Stimulated activated CD4-positive, alpha-beta T cell treated with anti-CD3 and anti-CD28 coated beads, Interleukin-4, amount 100 ng/mL, for 1 hour (primary cell): ENCODE data around the gene GFOD1.

Experiments used
- DNase-seq: peaks from one replicate; pipeline ENCODE4 v3.0.0-alpha.2; 2020

Gene GFOD1

DNA sequence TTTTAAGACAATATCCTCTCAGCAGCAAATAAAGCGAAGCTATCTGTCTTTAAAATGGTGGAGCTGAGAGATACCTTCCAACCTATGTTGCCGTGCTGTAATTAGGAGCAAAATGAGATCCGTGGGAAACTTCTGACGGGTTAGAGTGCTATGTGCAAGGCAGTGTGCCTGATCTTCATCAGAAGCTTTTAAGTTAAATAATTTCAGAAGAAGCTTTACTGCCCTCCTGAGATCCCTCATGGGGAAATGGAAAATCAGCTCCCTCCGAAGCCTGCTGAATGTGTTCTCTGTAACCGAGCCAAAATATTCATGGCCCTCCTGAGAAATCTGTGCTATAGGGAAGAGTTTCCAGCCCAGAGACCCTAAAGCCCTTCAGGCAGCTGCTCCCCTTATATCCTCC lies 115.3 kb downstream of the GFOD1 start:
- DNase-seq: no peak

DNA sequence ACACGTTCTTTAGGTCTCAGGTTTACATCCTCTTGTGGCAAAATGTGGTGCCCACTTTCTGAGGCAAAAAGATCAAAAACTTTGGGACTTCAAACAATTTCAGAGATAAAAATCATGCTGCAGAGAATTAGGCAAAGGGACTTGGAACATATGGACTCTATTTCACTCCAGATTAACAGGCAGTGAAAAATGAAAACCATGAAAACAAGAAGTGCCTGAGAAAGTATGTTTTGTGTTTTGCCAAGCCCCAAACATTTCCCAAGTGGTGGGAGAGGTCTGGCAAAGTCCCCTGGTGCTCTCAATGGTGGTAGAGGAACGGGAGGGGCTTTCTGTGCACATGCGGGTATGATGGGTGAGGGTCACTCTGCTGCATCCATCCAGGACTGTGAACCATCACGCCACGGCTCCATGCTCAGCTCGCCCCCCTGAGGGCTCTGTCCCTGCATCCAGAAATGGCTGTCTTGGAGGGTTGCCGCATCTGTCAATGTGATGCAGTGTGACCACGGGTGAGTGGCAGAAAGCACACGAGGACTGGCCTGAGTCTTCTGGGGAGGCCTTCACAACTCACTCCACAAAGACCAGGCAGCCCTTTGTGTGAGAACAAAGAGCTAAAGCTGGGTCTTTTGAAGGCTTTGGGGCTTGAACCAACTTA lies 115.9 kb downstream of the GFOD1 start:
- DNase-seq: no peak

DNA sequence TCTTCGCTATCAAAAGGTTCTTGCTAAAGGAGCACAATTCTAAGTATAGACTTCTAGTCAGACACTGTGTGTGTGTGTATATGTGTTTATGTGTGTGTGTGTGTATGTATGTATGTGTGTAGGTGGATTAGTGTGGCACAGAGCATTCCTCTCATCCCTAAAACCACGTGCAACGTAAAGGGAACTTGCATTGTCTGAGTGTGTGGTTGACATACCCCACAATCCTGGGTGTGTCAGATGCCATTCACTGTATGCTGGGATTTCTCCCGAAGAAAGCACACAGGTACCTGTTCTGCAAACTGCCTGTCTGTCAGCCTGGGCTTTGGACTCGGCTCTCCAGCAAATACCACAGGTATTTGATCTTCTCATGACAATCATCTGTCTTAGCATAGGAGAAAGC lies 116.8 kb downstream of the GFOD1 start:
- DNase-seq: no peak

DNA sequence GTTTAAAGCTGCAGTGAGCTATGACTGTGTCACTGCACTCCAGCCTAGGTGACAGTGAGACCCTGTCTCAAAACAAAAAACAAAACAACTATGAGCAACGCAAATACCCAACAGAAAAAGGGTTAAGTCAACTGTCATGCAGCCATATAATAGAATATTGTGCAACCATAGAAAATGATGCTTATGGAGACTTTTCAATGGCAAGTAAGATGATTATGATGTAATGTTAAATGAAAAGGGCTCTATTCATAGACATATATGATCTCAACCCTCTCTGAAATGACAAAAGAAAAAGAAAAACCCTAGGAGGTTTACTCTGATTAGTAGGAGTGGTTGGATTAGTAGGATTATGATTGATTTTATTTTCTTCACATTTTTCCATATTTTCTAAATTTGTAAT lies 117.8 kb downstream of the GFOD1 start:
- DNase-seq: no peak

DNA sequence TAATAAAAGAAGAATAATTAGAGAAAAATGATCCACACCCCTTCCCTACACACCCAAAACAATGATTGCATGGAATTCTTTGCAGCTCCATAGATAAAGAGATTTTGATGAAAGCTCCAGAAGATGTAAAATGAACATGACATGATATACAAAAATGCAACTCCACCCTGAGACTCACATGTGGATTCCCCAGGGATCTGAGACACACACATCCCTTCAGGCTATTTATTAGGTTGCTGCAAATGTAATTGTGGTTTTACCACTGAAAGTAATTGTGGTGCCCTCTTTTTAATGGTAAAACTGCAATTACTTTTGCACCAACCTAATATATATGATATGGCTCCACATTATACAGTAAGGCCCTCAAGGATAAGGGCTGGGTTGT lies 118.7 kb downstream of the GFOD1 start:
- DNase-seq: no peak

DNA sequence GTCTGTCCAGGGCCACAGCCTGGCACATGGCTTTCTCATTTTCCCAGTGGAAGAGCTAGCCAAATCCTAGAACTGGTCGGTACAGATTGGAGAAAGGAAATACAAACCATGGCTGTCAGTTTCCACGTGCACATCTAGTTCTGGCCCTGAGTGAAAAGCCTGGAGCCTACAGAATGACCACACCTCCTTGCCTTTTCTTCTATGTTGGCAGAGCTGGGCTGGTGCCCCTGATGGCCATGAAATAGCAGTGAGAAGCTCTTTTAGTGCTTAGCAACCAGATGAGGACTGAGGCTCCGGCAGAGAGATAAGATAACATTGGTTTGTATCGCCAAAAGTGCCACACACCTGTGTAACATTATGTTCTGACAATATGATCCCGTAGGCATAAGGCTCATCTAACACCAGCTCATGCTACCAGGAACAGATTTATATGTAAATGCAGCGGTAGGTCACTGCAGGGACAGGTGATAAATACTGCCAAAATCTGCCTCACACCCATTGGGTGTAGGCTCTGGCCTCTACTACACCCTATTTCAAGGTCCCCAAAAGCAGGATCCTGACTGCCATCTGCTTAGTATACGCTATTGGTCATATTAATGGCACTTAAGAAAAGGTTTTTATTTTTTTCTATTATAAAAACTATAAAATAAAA lies 119.2 kb downstream of the GFOD1 start:
- no peak for DNase-seq

DNA sequence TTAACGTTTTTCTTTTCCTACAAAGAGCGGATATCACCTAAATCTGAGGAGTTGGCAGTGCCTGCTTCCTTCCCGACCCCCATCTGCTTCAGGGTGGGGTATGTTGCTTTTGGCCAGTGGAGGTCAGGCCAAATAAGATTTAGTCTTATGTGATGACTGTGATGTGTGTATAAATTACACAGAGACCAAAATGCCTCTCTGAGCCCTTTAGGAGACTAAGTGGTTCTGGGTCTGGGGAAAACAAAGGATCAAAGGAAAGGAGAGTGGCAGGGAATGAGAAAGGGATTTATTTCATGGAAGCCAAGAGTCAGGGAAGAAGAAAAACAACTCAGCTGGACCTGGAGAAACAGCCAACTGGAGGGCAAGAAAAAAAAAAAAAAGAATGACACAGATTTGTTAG lies 120.0 kb downstream of the GFOD1 start:
- DNase-seq: no peak

DNA sequence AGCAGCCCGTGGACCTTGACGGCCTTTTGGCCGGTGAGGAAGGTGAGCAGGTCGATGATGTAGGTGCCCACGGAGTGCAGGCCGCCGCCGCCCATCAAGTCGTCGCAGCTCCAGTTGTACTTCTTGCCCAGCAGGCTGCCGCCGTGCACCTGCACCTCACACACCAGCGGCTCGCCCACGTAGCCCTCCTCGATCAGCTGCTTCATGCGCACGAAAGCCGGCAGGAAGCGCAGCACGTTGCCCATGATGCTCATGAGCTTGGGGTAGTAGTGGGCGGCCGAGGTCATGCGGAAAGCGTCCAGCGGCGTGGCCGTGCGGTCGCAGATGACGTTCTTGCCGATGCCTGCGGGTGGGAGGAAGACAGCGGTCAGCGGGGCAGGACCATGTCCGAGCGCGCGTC lies 122.1 kb downstream of the GFOD1 start:
- DNase-seq: no peak

DNA sequence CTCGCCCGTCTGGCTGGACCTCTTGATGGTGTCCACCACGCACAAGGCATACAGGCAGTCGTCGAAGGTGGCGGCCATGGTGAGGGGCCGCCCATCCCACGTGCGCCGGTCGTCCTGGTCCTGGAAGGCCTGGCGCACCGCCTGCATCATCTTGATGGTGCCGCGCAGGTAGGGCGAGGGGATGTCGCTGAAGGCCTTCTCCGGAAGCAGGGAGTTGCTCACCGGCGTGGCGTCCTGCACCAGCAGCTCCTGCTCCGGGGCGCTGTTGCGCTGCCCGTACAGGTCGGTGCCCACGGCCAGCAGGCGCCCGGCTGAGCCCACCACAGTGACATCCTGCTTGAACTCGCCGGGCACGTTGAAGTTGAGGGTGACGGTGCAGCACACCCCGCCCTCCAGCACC lies 122.6 kb downstream of the GFOD1 start:
- no peak for DNase-seq

DNA sequence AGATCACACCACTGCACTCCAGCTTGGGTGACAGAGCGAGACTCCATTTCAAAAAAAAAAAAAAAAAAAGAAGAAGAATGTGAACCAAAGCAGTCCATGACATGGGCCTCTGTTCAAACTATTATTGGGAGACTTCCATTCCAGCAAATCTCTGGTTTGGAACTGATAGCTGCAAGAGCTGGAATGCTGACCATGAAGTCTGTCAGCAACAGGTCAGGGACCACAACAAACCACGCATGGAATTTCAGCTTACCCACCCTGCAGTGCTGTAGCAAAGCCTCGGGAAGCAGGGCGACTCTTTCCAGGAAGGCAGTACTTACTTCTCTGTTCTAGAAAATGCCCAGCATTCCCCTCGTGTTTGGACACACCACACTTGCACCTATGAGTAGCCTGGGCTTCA lies 125.0 kb downstream of the GFOD1 start:
- DNase-seq: no peak

DNA sequence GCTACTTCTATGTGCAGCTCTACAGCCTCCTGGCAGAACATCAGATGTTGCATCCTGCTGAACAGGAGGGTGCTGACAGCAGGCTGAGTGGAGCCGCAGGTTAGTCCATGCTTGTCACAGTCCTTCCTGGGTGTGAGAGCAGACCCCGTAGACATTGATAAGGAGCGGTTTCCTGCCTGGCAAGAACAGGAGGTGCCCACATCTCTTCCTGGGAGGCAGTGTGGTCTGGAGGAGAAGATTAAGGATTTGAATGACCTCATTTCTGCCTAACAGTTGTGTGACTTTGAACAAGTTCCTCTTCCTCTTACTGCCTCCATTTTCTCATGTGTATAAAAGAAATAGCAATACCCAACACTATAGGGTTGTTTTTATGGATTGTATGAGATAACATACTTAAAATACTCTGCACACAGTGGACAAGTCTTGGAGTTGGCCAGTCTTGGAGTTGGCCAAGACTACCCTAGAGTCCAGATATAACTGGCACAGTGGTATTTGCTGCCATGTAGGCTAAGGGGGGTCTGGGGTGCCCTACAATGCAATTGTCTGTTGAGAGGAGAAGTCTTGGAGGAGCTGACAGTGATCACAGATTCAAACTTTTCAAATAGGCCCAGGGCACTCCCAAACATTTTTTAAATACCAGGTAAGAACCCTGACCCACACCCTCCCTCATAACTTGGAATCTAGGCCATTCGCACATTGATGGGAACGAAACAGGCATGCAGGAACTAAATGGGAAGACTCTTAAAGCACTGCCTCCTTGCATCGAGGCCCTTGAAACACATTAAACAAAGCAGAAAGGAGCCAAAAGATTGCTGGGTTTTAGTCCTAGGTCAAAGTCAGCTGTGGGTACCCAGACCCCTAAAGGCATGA lies 126.5 kb downstream of the GFOD1 start:
- DNase-seq: no peak

DNA sequence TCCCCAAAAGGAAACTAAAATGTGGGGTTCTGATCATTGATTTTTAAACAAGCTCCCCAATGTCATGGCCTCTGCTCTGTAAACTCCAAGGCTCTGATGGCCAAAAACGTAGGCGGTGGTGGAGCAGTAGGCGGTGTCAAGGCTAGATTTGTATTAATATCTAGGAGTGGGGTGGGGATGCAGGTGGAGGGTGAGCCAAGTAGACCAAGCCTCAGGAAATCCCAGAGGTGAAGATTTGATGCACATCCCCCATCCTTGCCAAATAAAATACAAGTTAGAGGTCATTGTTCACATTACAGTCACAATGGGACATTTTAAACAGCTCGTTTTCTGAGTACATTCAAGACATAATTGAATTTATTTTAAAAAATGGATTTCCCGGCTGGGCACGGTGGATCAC lies 128.1 kb downstream of the GFOD1 start:
- DNase-seq: no peak

DNA sequence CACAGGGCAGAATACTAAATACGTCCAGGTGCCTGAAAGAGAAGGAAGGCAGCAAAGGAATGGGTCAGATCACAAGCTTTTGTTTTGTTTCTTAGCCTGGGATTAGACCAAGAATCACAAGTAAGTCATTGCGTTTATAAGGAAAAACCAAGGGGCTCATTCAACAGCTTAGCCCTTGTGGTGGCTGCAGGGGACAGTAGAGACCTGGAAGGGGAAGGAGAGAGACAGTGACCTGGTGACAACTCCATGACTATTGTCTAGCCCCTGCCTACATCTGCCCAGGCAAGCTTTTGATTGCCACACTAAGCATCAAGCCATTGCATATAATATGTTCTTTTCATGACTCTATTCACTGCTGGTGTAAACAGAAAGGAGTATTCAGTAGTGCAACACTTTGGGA lies 128.9 kb downstream of the GFOD1 start:
- no peak for DNase-seq

DNA sequence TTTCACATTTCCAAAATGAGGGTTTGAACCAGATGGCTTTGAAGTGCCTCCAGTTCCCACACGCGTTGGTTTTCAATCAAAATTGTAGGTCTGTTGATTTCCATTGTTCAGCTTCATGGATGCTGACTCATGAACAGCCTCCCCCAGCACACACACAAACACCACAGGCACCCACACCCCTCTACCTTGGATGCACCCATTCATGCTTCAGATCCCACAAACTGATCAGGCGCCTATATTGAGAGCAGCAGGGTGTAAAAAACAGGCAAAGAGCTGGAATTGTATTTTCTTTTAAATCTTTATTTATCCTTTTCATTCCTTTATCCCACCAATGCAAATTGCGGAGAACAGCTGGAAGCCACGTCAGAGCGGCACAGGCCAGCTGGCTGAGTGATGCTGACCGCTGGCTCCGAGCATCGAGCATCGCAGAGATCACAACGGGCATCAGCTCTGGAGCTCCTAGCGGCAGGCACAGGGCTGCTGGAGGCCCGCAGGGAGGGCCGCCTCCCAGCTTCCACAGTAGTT lies 129.8 kb downstream of the GFOD1 start:
- no peak for DNase-seq

DNA sequence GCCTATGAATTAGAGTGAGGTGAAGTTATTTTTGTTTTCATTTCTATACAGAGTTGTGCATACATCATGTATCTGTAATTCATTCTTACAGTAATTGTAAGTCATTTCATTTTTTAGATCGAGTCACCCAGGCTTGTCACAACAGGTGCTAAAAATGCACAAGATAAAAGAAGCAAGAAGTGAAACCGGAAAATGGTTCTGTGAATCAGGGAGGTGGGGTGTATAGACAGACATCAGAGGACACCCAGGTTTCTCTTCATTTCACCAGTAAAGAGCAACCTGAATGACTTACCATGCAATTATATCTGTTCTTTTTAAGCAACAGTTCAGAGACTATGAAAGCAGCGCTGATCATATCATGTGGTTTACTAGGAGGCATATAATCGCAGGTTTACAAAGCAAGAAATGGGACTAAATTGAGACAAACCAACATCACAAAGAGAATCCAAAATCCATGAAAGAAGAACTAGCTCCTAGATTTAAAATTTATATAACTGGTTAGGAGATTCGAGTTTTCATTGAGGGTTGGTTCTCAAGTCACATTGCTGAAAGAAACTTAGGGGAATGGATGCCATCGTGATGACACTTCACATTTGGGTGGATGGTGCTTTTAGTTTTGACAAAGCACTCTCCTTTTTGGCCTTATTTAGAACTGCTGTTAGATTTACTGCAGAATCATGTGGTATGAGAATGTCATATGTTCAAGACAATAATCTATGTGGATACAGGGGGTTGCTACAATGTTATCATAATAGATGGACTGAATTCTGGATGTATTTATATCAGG lies 131.2 kb downstream of the GFOD1 start:
- no peak for DNase-seq

DNA sequence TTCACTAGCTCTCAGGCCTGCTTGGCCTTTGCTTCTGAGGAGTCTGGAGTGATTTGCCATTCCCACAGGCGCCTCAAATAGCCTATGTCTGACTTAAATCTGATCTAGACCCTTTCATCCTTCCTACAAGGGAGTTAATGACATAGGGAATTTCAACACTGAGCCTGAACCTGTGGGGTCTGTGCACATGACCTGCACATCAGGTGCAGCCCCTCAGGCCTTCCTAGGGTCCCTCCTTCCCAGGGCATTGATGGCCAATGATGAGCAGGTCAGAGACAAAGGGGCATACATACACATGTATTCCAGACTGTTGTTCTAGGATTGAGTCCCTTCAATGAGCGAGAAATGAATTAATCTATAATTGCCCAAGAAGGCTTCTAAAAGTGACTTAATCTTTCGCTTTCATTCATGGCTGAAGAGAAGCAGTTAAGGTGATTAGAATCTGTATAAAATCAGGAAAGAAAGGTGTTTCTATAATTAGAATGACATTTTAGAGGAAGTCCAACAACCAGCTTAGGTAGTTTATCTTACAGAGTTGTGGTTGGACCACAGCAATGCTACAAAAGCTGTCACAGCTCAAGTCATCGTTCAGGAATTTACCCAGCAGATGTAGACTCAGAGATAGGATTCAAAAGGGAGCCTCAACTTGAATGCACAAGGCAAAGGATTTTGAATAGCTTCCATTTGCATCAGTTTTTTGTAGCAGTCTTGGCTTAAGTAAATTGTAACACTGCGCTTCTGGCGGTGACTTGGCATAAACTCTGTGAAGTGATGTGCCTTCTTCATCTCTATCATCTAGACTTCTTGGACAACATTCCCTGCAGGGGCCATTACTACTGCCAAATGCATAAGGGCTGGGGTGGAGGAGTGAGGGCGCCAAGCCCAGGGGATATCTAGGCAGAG lies 132.1 kb downstream of the GFOD1 start:
- DNase-seq: no peak

DNA sequence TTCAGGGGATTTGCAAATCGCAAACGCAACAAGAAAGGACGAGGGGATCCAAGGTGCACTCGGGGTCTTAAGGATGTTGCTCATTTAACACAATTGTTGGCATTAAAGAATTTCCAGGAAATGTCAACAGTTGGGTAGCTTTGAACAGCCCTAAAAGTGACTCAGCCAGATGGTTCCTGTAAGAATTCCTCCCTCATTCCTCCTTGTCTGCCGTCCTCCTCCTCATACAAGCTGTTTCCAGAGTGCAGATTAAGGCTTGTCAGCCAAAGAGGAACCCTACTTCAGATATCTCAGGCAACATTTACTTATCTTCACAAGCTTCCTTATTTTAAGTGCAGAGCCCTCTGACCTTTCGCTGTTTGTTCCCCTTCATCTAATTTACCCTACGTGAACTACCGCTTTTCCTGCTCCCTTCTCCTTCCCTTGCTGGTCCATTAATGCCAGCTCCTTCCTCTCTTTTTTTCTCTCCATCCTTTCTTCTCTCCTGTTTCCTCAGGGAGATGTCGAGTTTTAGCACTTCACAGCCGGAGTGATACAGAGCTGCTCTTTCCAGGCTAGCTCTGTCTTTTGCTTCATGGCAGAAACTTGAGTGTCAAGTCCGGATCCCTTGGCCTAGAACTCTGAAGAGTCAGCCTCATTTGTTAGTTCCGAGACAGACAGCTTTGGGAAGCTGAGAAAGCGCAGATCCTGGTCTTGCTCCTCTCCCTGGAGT lies 132.9 kb downstream of the GFOD1 start:
- DNase-seq: no peak

DNA sequence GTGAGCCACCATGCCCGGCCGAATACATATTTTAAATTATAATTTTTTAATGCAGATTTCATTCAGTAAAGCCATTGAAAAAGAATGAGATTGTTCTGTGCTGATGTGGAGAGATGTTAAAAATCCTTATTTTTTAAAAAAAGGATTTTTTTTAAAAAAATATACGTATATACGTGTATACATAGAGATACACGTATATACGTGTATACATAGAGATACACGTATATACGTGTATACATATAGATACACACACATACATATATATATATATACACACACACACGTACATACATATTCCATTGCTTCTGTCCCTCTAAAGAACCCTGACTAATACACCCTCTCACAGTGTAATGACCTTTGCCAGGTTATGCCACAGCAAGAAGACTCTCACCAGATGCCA lies 135.2 kb downstream of the GFOD1 start:
- no peak for DNase-seq

DNA sequence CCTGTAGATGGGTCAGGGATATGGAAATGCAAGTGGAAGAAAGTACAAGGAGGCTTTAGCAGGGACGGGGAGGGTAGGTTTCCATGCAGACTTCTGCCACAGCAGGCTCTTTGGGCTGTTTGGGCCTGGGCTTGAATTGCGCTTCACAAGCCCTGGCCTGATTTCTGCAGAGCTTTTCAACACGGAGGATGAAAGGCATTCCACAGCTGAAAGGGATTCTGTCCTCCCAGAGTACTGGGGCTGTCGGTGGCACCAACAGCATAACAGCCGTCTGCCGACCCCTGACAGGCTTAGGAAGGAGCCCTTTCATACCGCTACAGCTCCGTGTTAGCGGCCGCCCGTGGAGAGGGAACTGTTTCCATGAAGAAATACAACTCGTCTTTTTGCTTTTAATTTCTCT lies 136.1 kb downstream of the GFOD1 start:
- no peak for DNase-seq

DNA sequence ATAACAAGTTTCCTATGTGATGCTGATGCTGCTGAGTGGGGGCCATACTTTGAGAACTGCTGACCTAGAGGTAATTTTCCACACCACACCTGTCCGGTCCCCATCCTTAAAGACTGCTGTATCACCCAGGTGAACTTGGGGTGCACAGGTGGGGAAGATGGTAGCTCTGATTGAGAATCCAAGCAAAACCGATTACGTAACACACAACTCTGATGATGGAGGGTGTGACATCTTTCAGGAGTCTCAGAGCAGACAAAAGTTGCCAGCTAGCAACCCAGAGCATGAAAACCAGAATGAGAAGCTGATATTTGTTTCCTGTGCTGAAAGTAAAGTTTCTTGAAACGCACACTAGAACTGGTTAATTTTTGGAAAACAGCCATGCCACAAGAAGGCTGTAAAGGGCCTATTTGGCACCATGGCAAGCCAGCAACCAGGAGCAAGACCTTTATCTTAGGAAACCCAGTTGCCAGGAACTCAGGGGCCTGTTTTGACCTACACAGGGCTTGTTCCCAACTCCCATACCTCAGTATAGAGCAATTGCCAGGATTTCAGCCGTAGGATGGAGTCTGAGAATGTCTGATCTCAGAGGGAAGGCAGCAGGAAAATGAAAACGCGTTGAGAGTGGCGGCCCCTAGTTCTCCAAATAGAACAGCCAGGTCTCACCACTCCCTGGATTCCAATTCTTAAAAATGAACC lies 137.4 kb downstream of the GFOD1 start:
- DNase-seq: no peak
